ENCODE measurements around the gene UROC1. TPM values are rescaled to one million over a fixed set of nuclear protein-coding genes. Genes with fewer than 3 reads are reported as not detected.

The UROC1 gene
- total and polyA plus RNA-seq, 5 donors from 2014 or later = not detected

GRCh38 chr3:126530171-126531050 lies 12.8 kb upstream of the UROC1 start:
- Histone ChIP-seq H3K36me3 (ENCODE audit: control insufficient read depth, insufficient read depth, low read length) (no peaks in the 10 kb centered on the region), H3K4me1 (ENCODE audit: control insufficient read depth, insufficient read depth, low read length, poor library complexity, severe bottlenecking) (no peaks in the 10 kb centered on the region), H3K4me3 (ENCODE audit: low read depth, low read length) (no peak overlapping the region), H3K27ac (ENCODE audit: insufficient read depth, low read length, poor library complexity, severe bottlenecking) (no peak overlapping the region), H3K27me3 (ENCODE audit: control insufficient read depth, insufficient read depth, low read length) (no peaks in the 10 kb centered on the region), H3K9me3 (ENCODE audit: control insufficient read depth in 2 of 2, low read length in 2 of 2) (no peaks in the 10 kb centered on the region)
- DNase-seq (peak in 1 of 3 donors; percentile 12), ATAC-seq (ENCODE audit: low read depth in 2 of 2) (peak in 1 of 2 donors; percentile 18)
- Mint-ChIP-seq H3K4me1 (no peaks in the 10 kb centered on the region), H3K9me3 (peaks cover 0 to 2% (median 0%) of the 10 kb centered on the region in 7 donors), H3K4me3 (no peak overlapping the region), H3K27me3 (no peaks in the 10 kb centered on the region), H3K27ac (peak overlapping the region in 1 of 3 donors; percentile 76), H3K36me3 (no peaks in the 10 kb centered on the region)

- Histone ChIP-seq H3K9me3 (ENCODE audit: control insufficient read depth in 2 of 2, low read length in 2 of 2) (no peaks in the 10 kb centered on the region), H3K27ac (ENCODE audit: insufficient read depth, low read length, poor library complexity, severe bottlenecking) (no peak overlapping the region), H3K4me1 (ENCODE audit: control insufficient read depth, insufficient read depth, low read length, poor library complexity, severe bottlenecking) (no peaks in the 10 kb centered on the region), H3K27me3 (ENCODE audit: control insufficient read depth, insufficient read depth, low read length) (no peaks in the 10 kb centered on the region), H3K36me3 (ENCODE audit: control insufficient read depth, insufficient read depth, low read length) (no peaks in the 10 kb centered on the region), H3K4me3 (ENCODE audit: low read depth, low read length) (no peak overlapping the region)
- Mint-ChIP-seq H3K9me3 (peaks cover 0 to 2% (median 0%) of the 10 kb centered on the region in 7 donors), H3K36me3 (no peaks in the 10 kb centered on the region), H3K4me3 (no peak overlapping the region), H3K4me1 (no peaks in the 10 kb centered on the region), H3K27me3 (no peaks in the 10 kb centered on the region), H3K27ac (no peak overlapping the region)
- no peak for ATAC-seq (ENCODE audit: low read depth in 2 of 2)
- no peak for DNase-seq
Observed at GRCh38 chr3:126529585-126530170, 12.1 kb upstream of the UROC1 start.

- no peak overlapping the region for H3K27ac ChIP-seq (ENCODE audit: insufficient read depth, low read length, poor library complexity, severe bottlenecking)
- H3K4me1 ChIP-seq (ENCODE audit: control insufficient read depth, insufficient read depth, low read length, poor library complexity, severe bottlenecking) = no peaks in the 10 kb centered on the region
- no peak overlapping the region for H3K4me3 Mint-ChIP-seq
- H3K27ac Mint-ChIP-seq = no peak overlapping the region
- H3K4me1 Mint-ChIP-seq = no peaks in the 10 kb centered on the region
- H3K27me3 ChIP-seq (ENCODE audit: control insufficient read depth, insufficient read depth, low read length) = no peaks in the 10 kb centered on the region
- DNase-seq (no peak), ATAC-seq (ENCODE audit: low read depth in 2 of 2) (no peak)
- no peak overlapping the region for H3K4me3 ChIP-seq (ENCODE audit: low read depth, low read length)
- H3K36me3 Mint-ChIP-seq = no peaks in the 10 kb centered on the region
- H3K9me3 Mint-ChIP-seq = peaks cover 0 to 2% (median 0%) of the 10 kb centered on the region in 7 donors
- no peaks in the 10 kb centered on the region for H3K9me3 ChIP-seq (ENCODE audit: control insufficient read depth in 2 of 2, low read length in 2 of 2)
- H3K36me3 ChIP-seq (ENCODE audit: control insufficient read depth, insufficient read depth, low read length) = no peaks in the 10 kb centered on the region
- H3K27me3 Mint-ChIP-seq = no peaks in the 10 kb centered on the region
Observed at GRCh38 chr3:126528800-126529541, 11.4 kb upstream of the UROC1 start.

- no peaks in the 10 kb centered on the region for H3K4me1 Mint-ChIP-seq
- no peak overlapping the region for H3K4me3 ChIP-seq (ENCODE audit: low read depth, low read length)
- H3K27ac Mint-ChIP-seq = no peak overlapping the region
- H3K36me3 ChIP-seq (ENCODE audit: control insufficient read depth, insufficient read depth, low read length) = no peaks in the 10 kb centered on the region
- H3K36me3 Mint-ChIP-seq = no peaks in the 10 kb centered on the region
- peaks cover 0 to 2% (median 0%) of the 10 kb centered on the region in 7 donors for H3K9me3 Mint-ChIP-seq
- H3K4me3 Mint-ChIP-seq = no peak overlapping the region
- H3K4me1 ChIP-seq (ENCODE audit: control insufficient read depth, insufficient read depth, low read length, poor library complexity, severe bottlenecking) = no peaks in the 10 kb centered on the region
- no peaks in the 10 kb centered on the region for H3K27me3 ChIP-seq (ENCODE audit: control insufficient read depth, insufficient read depth, low read length)
- no peak overlapping the region for H3K27ac ChIP-seq (ENCODE audit: insufficient read depth, low read length, poor library complexity, severe bottlenecking)
- no peaks in the 10 kb centered on the region for H3K27me3 Mint-ChIP-seq
- no peaks in the 10 kb centered on the region for H3K9me3 ChIP-seq (ENCODE audit: control insufficient read depth in 2 of 2, low read length in 2 of 2)
- ATAC-seq (ENCODE audit: low read depth in 2 of 2) (no peak), DNase-seq (no peak)
Observed at GRCh38 chr3:126528419-126528799, 10.8 kb upstream of the UROC1 start.

GRCh38 chr3:126527455-126528211 lies 10.1 kb upstream of the UROC1 start:
- DNase-seq (no peak), ATAC-seq (ENCODE audit: low read depth in 2 of 2) (no peak)
- Mint-ChIP-seq H3K4me1 (no peaks in the 10 kb centered on the region), H3K36me3 (no peaks in the 10 kb centered on the region), H3K4me3 (no peak overlapping the region), H3K27me3 (no peaks in the 10 kb centered on the region), H3K27ac (no peak overlapping the region), H3K9me3 (peaks cover 0 to 2% (median 0%) of the 10 kb centered on the region in 7 donors)
- H3K36me3 ChIP-seq (ENCODE audit: control insufficient read depth, insufficient read depth, low read length) = no peaks in the 10 kb centered on the region
- H3K9me3 ChIP-seq (ENCODE audit: control insufficient read depth in 2 of 2, low read length in 2 of 2) = no peaks in the 10 kb centered on the region
- no peaks in the 10 kb centered on the region for H3K4me1 ChIP-seq (ENCODE audit: control insufficient read depth, insufficient read depth, low read length, poor library complexity, severe bottlenecking)
- no peaks in the 10 kb centered on the region for H3K27me3 ChIP-seq (ENCODE audit: control insufficient read depth, insufficient read depth, low read length)
- no peak overlapping the region for H3K4me3 ChIP-seq (ENCODE audit: low read depth, low read length)
- H3K27ac ChIP-seq (ENCODE audit: insufficient read depth, low read length, poor library complexity, severe bottlenecking) = no peak overlapping the region

GRCh38 chr3:126527006-126527405 lies 9.4 kb upstream of the UROC1 start:
- Mint-ChIP-seq H3K27ac (no peak overlapping the region), H3K4me1 (peaks cover 0 to 2% (median 0%) of the 10 kb centered on the region in 4 donors), H3K9me3 (peaks cover 0 to 2% (median 0%) of the 10 kb centered on the region in 7 donors), H3K4me3 (no peak overlapping the region), H3K27me3 (peaks cover 6% of the 10 kb centered on the region), H3K36me3 (no peaks in the 10 kb centered on the region)
- Histone ChIP-seq H3K4me3 (ENCODE audit: low read depth, low read length) (no peak overlapping the region), H3K36me3 (ENCODE audit: control insufficient read depth, insufficient read depth, low read length) (no peaks in the 10 kb centered on the region), H3K4me1 (ENCODE audit: control insufficient read depth, insufficient read depth, low read length, poor library complexity, severe bottlenecking) (no peaks in the 10 kb centered on the region), H3K27me3 (ENCODE audit: control insufficient read depth, insufficient read depth, low read length) (no peaks in the 10 kb centered on the region), H3K27ac (ENCODE audit: insufficient read depth, low read length, poor library complexity, severe bottlenecking) (no peak overlapping the region), H3K9me3 (ENCODE audit: control insufficient read depth in 2 of 2, low read length in 2 of 2) (no peaks in the 10 kb centered on the region)
- ATAC-seq (ENCODE audit: low read depth in 2 of 2) (no peak), DNase-seq (no peak)

- no peak overlapping the region for H3K27ac Mint-ChIP-seq
- Histone ChIP-seq H3K27me3 (ENCODE audit: control insufficient read depth, insufficient read depth, low read length) (no peaks in the 10 kb centered on the region), H3K36me3 (ENCODE audit: control insufficient read depth, insufficient read depth, low read length) (no peaks in the 10 kb centered on the region), H3K9me3 (ENCODE audit: control insufficient read depth in 2 of 2, low read length in 2 of 2) (no peaks in the 10 kb centered on the region), H3K4me1 (ENCODE audit: control insufficient read depth, insufficient read depth, low read length, poor library complexity, severe bottlenecking) (no peaks in the 10 kb centered on the region), H3K27ac (ENCODE audit: insufficient read depth, low read length, poor library complexity, severe bottlenecking) (no peak overlapping the region), H3K4me3 (ENCODE audit: low read depth, low read length) (no peak overlapping the region)
- H3K4me1 Mint-ChIP-seq = peaks cover 0 to 2% (median 0%) of the 10 kb centered on the region in 4 donors
- ATAC-seq (ENCODE audit: low read depth in 2 of 2) (no peak), DNase-seq (no peak)
- peaks cover 0 to 2% (median 0%) of the 10 kb centered on the region in 7 donors for H3K9me3 Mint-ChIP-seq
- H3K36me3 Mint-ChIP-seq = no peaks in the 10 kb centered on the region
- no peak overlapping the region for H3K4me3 Mint-ChIP-seq
- peaks cover 6% of the 10 kb centered on the region for H3K27me3 Mint-ChIP-seq
Observed at GRCh38 chr3:126526668-126527005, 9.1 kb upstream of the UROC1 start.

All from CD4-positive, CD25-positive, alpha-beta regulatory T cell (primary cell).